Kidney (tissue), 14 donors: ENCODE data around the gene MYH9. TPM values are rescaled to one million over a fixed set of nuclear protein-coding genes. Genes with fewer than 3 reads are reported as not detected.

Source experiments
- DNase-seq, 5 donors: peaks; one replicate each; pipeline ENCODE4 v3.0.0-alpha.2; 2013 to 2020
- FAIRE-seq: peaks from 2 replicates; lab custom pipeline; 2012; peaks lifted over from hg19 to GRCh38; lab: Jason Lieb, UNC
- H3K27ac ChIP-seq, 2 donors: one replicate each; pipeline ENCODE4 v1.7.0; 2013; ENCODE audit warnings: low read depth in 2 of 2, low read length in 2 of 2, inconsistent platforms in 1 of 2
- H3K27me3 ChIP-seq: one replicate; pipeline ENCODE4 v1.7.1; 2013; ENCODE audit warnings: low read length, inconsistent platforms; ENCODE audit not compliant: control insufficient read depth, insufficient read depth
- H3K36me3 ChIP-seq, 3 donors: one replicate each; pipeline versions ENCODE4 v1.7.0 to v1.7.1; 2013; ENCODE audit warnings: low read length in 3 of 3, control low read depth in 1 of 3, inconsistent platforms in 1 of 3; ENCODE audit not compliant: insufficient read depth in 3 of 3, control insufficient read depth in 2 of 3
- H3K4me1 ChIP-seq, 3 donors: one replicate each; pipeline versions ENCODE4 v1.7.0 to v1.7.1; 2013; ENCODE audit warnings: low read length in 3 of 3, inconsistent platforms in 1 of 3, low read depth in 1 of 3; ENCODE audit not compliant: control insufficient read depth in 2 of 3, insufficient read depth in 2 of 3
- H3K4me3 ChIP-seq, 3 donors: one replicate each; pipeline versions ENCODE4 v1.7.0 to v1.8.1; 2013; ENCODE audit warnings: low read length in 3 of 3, control low read depth in 1 of 3, inconsistent platforms in 1 of 3
- H3K9ac ChIP-seq, 3 donors: one replicate each; pipeline versions ENCODE4 v1.7.0 to v1.7.1; 2013; ENCODE audit warnings: low read length in 3 of 3, control low read depth in 1 of 3, inconsistent platforms in 1 of 3
- H3K9me3 ChIP-seq, 3 donors: one replicate each; pipeline versions ENCODE4 v1.7.0 to v1.7.1; 2013; ENCODE audit warnings: low read length in 3 of 3, control low read depth in 1 of 3, inconsistent platforms in 1 of 3; ENCODE audit not compliant: control insufficient read depth in 2 of 3, insufficient read depth in 1 of 3
- intact Hi-C: fragments of 100-400 bp; cut with DNase I; formaldehyde crosslinking; loops from one replicate; pipeline ENCODE4 v1.11.1; 2022
- polyA plus RNA-seq: library from polyadenylated mRNA; stranded (reverse); fragments of 350-450 nt; fragmentation: Illumina TruSeq; extraction: RNeasy Lipid Tissue Mini Kit (QIAGEN cat#74804); gene quantifications from one replicate; pipeline ENCODE4 v1.2.3, GENCODE V29; 2014; ENCODE audit warnings: low read depth, low replicate concordance; ENCODE audit not compliant: insufficient read depth
- total RNA-seq: library from RNA; stranded (reverse); fragmentation: NEBNext Ultra II Directional; extraction: Animal tissue kit (Norgen Biotek cat#: 25700); gene quantifications from one replicate; pipeline ENCODE4 v1.2.1, GENCODE V29; 2021
- TF ChIP-seq, protein P1 (sequence below): IDR thresholded peaks from 3 replicates; pipeline ENCODE4 v1.5.1; 2012; ENCODE audit warnings: mild to moderate bottlenecking, moderate library complexity, borderline replicate concordance; ENCODE audit not compliant: insufficient read depth; ENCODE audit errors: extremely low read depth
- donor health status: control.
- donor health status: control.
- donor health status: control.
- donor health status: control.
- donor health status: control.
- donor health status: DM: yes; HTN: yes; CAD: no.
- donor health status: Normal renal cell carcinoma (clear cell type).

Gene MYH9
- total and polyA plus RNA-seq, 2 donors from 2014 or later = 85.2 to 655 TPM

DNA sequence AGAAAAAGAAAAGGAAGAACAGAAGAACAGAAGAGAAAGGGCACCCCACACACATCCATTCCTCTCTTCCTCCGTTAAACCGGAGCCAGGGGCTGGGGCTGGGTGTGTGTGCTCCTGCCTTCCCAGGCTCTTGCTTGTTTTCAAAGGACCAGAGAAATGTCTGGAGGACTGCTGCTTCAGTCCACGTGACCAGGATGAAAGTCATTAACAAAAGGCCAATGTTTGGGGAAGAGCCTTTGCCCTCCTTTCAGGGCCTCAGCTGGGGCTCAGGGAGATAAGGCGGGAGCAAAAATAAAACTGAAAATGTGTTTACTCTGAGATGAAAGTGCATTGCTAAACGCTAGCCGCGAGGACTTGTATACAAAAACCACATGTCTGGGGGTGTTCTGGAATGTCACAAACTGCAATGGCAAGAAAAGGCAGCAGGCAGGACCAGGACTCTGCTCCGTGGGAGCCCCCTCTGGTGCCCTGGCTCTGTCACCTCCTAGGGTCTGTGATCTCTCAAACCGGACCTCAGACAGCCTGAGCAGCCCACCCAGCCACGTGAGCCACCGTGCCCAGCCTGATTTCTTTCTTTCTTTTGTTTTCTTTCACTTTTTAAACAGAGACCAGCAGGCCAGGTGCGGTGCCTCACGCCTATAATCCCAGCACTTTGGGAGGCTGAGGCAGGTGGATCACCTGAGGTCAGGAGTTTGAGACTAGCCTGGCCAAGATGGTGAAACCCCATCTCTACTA, 31.6 kb upstream of the MYH9 start:
- DNase-seq (peak in 4 of 5 donors; percentile 50 to 92 (median 74)), FAIRE-seq (no peak)
- Histone ChIP-seq H3K4me3 (peak overlapping the region in 2 of 3 donors; percentile 15 to 51), H3K9ac (peak overlapping the region in 1 of 3 donors; percentile 40), H3K9me3 (no peaks in the 10 kb centered on the region), H3K27ac (peak overlapping the region; percentile 39 to 82), H3K4me1 (peaks cover 0 to 4% (median 0%) of the 10 kb centered on the region in 3 donors), H3K27me3 (no peaks in the 10 kb centered on the region), H3K36me3 (no peaks in the 10 kb centered on the region)
- intact Hi-C loops = no loop called here
- TF ChIP-seq, protein P1, sequence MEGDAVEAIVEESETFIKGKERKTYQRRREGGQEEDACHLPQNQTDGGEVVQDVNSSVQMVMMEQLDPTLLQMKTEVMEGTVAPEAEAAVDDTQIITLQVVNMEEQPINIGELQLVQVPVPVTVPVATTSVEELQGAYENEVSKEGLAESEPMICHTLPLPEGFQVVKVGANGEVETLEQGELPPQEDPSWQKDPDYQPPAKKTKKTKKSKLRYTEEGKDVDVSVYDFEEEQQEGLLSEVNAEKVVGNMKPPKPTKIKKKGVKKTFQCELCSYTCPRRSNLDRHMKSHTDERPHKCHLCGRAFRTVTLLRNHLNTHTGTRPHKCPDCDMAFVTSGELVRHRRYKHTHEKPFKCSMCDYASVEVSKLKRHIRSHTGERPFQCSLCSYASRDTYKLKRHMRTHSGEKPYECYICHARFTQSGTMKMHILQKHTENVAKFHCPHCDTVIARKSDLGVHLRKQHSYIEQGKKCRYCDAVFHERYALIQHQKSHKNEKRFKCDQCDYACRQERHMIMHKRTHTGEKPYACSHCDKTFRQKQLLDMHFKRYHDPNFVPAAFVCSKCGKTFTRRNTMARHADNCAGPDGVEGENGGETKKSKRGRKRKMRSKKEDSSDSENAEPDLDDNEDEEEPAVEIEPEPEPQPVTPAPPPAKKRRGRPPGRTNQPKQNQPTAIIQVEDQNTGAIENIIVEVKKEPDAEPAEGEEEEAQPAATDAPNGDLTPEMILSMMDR = no peak

DNA sequence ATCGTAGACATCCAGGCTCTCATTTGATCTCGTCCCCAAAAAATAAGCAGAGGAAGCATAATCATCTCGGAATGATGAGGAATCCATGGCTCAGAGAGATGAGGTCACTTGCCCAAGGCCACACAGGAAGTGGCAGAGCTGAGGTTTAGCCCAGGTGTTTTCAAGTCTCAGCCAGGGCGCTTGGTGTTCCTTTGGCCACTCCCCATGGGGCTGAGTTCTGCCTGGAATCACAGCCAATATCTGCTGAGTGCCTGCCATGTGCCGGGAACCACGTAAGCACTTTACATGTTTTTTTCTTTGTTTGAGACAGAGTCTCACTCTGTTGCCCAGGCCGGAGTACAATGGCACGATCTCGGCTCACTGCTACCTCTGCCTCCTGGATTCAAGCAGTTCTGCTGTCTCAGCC, 29.5 kb upstream of the MYH9 start:
- DNase-seq = no peak
- Histone ChIP-seq H3K9ac (no peak overlapping the region), H3K9me3 (no peaks in the 10 kb centered on the region), H3K36me3 (no peaks in the 10 kb centered on the region), H3K27me3 (no peaks in the 10 kb centered on the region), H3K4me1 (peaks cover 0 to 4% (median 0%) of the 10 kb centered on the region in 3 donors), H3K27ac (peak overlapping the region in 1 of 2 donors; percentile 22), H3K4me3 (no peak overlapping the region)
- intact Hi-C loops = no loop called here
- TF ChIP-seq, protein P1 = no peak
- no peak for FAIRE-seq

DNA sequence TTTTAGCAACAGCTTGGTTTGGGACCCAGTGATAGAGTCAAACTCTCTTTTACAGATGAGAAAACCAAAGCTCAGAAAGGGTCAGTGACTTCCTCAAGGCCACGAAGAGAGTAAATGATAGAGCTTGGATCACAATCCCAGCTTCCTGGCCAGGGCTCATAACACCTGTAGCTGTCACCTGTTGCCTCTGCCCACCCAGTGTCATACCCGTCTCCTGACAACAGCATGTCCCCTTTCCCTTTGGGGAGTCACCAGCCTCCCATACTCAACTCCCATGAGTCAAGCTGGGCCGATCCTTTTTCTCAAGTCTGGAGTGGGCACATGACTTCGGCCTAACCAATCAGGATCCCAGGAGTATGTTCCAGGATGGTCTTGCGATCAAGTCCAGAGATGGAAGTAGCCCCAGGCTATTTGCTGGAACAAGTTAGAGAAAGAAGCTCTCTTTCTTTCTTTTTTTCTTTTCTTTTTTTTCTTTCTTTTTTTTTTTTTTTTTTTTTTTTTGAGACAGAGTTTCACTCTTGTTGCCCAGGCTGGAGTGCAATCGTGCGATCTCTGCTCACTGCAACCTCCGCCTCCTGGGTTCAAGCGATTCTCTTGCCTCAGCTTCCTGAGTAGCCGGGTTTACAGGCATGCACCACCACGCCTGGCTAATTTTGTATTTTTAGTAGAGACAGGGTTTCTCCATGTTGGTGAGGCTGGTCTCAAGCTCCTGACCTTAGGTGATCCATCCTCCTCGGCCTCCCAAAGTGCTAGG, 27.8 kb upstream of the MYH9 start:
- intact Hi-C loops = no loop called here
- peaks cover 3 to 6% (median 5%) of the 10 kb centered on the region in 3 donors for H3K4me1 ChIP-seq
- TF ChIP-seq, protein P1 = no peak
- DNase-seq (no peak), FAIRE-seq (no peak)
- H3K27ac ChIP-seq = no peak overlapping the region
- no peak overlapping the region for H3K4me3 ChIP-seq
- H3K36me3 ChIP-seq = no peaks in the 10 kb centered on the region
- no peaks in the 10 kb centered on the region for H3K27me3 ChIP-seq
- no peaks in the 10 kb centered on the region for H3K9me3 ChIP-seq
- H3K9ac ChIP-seq = no peak overlapping the region
